Ovary (tissue), 3 donors: ENCODE measurements around the gene ZDBF2.

Source experiments
- EP300 ChIP-seq: sonication (generic); formaldehyde crosslinking; IDR thresholded peaks from one replicate; pipeline ENCODE4 v1.6.1; 2017; ENCODE audit warnings: antibody characterized with exemption
- POLR2A ChIP-seq: fragments of 450-650 bp; IDR thresholded peaks from one replicate; pipeline ENCODE4 v1.6.1; 2017; ENCODE audit warnings: antibody characterized with exemption, mild to moderate bottlenecking, moderate library complexity
- TF ChIP-seq, protein P1 (sequence below), 3 donors: fragments of 450-650 bp in 2 of 3; fragments of 200-600 bp in 1 of 3; IDR thresholded peaks; one replicate each; pipeline versions ENCODE4 v1.5.1 to v1.8.0; 2016 to 2022; ENCODE audit warnings: antibody characterized with exemption in 3 of 3, mild to moderate bottlenecking in 1 of 3
- donor health status: DM: no; HTN: no; CAD: no.

GRCh38 chr2:206253777-206254166 lies 20.7 kb upstream of the ZDBF2 start:
- TF ChIP-seq, protein P1, sequence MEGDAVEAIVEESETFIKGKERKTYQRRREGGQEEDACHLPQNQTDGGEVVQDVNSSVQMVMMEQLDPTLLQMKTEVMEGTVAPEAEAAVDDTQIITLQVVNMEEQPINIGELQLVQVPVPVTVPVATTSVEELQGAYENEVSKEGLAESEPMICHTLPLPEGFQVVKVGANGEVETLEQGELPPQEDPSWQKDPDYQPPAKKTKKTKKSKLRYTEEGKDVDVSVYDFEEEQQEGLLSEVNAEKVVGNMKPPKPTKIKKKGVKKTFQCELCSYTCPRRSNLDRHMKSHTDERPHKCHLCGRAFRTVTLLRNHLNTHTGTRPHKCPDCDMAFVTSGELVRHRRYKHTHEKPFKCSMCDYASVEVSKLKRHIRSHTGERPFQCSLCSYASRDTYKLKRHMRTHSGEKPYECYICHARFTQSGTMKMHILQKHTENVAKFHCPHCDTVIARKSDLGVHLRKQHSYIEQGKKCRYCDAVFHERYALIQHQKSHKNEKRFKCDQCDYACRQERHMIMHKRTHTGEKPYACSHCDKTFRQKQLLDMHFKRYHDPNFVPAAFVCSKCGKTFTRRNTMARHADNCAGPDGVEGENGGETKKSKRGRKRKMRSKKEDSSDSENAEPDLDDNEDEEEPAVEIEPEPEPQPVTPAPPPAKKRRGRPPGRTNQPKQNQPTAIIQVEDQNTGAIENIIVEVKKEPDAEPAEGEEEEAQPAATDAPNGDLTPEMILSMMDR (IDR thresholded peaks at IDR 0.05), result no peak
- TF ChIP-seq POLR2A (no peak), EP300 (no peak)
